Forelimb muscle (tissue), 1 donor: ENCODE results near the gene CAPG. TPM values are rescaled to one million over a fixed set of nuclear protein-coding genes. Genes with fewer than 3 reads are reported as not detected.
"Not testable (repeated sequence)": the region's sequence is repeated elsewhere in the genome, so short reads cannot be mapped to it uniquely, and the experiment has no call there.

ENCODE experiments used
- DNase-seq: peaks from one replicate; pipeline ENCODE4 v3.0.0-alpha.2; 2013; ENCODE audit warnings: low read depth
- polyA plus RNA-seq: library from polyadenylated mRNA; unstranded; fragments of 120-200 nt; gene quantifications from one replicate; pipeline ENCODE4 v1.2.1, GENCODE V29; 2013; ENCODE audit not compliant: insufficient read length

CAPG gene
- polyA plus RNA-seq, 1 donor, result 12.4 TPM

- no peak for DNase-seq
These were observed 10.5 kb upstream of the CAPG start for GRCh38 chr2:85420536-85421259.

- DNase-seq, result no peak
These were observed 9.0 kb upstream of the CAPG start for GRCh38 chr2:85419009-85419675.

GRCh38 chr2:85418132-85419008 lies 8.2 kb upstream of the CAPG start, which contains the start of gene SH2D6:
Gene SH2D6 (plus strand): TSS chr2:85418714. CDS start chr2:85429466, 10,752 bp downstream.
- no peak for DNase-seq

GRCh38 chr2:85415980-85416650 lies 5.9 kb upstream of the CAPG start:
- DNase-seq, result no peak

GRCh38 chr2:85414761-85415553 lies 4.8 kb upstream of the CAPG start:
- no peak for DNase-seq

DNA sequence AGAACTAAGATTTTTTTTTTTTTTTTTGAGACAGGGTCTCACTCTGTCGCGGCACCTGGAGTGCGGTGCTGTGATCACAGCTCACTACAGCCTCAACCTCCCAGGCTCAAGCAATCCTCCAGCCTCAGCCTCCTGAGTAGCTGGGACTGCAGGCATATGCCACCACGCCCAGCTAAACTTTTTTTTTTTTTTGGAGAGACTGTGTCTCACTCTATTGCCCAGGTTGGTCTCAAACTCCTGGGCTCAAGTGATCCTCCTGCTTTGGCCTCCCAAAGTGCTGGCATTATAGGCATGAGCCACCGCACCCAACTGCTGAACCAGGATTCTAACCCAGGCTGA lies 4.2 kb upstream of the CAPG start:
- DNase-seq, result not testable (repeated sequence)

DNA sequence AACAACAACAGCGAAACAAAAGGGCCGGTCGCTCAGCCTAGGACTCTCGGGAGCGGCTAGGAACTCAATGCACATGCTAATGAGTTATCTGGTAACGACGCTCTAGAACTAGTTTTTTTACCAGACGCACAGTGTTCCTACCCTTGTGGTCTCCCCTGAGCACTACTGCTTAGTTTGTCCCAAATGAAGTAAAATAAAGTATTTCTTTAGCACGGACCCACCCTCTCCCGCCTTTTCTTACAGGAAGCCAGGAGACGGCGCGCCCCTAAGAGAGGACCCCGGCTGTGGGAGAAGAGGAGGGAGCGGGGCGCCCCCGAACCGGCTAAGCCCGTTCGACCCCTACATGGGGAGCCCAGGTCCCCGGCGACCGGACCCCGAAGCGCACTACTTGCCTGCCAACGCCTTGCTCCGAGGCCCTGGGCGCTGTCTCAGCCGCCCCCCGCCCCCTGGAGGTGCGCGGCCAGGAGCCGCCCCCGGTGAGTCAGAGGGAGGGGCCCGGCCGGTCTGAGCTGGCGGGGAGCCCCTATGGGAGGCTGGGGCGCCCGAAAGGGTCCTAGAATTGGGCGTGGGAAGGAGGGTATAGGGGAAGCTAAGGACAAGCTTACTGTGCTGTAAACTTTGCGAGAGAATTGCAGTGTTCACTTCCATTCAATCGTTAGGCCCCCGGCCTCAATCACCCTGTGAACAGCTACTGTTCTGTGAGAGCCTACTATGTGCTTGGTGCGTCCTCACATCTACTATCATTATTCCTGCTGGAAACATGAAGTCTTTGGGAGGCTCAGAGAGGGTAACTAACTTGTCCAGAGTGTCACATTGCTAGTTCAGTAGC lies 3.6 kb upstream of the CAPG start:
- no peak for DNase-seq

DNA sequence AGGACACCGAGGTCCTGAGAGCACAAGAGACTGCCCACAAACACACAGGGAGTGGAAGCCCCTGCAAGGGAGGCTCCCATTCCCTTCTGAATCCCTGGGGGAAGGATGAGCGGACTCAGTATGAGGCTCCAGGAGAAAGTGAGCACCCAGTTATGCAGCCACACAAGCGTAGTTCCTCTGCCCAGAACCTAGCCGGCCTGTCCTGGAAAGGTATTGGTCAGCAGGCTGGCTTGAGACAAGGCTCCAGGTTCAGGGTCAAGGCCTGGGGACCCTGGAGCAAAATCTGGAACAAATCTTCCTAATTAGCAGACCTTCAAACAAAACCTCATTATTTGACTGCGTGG lies 1.2 kb upstream of the CAPG start:
- DNase-seq, result no peak

GRCh38 chr2:85410584-85411404 lies 628 bp upstream of the CAPG start:
- no peak for DNase-seq

DNA sequence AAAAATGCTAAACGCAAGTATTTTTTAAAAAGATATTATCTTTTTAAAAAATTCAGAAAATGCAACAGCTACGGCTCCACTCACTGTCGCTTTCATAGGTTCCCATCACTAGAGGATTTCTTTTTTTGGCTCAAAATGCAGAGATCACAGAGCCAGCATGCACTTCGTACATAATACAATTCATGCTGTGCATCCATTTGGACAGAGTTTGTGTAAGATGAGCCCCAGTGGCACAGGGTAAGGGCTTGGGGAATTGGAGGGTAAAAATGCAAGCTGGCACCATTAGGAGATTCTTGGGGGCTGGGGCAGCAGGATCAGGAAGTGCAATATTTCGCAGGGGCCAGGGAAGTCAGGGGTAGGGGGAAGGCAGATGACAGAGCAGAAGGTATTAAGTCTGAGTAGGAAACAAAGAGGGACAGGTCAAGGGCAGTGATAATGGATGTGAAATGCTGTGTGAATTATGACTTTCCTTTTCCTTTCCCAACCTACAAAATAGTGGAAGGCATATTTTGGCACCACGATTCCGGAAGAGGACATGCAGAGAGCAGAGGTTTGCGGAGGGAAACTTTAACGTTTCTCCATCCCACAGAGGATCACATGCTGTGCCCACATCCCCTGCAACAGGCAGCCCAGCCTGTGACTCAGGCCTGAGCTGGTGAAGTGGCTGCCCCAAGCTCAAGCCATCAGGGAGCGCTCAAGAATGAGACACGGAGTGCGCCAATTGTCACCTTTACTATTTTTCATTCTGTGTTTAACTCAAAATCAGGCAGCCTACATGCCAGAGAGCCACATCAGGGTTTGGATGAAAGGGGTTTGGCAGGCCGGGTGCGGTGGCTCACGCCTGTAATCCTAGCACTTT lies 4.7 kb downstream of the CAPG start:
- DNase-seq, result no peak

DNA sequence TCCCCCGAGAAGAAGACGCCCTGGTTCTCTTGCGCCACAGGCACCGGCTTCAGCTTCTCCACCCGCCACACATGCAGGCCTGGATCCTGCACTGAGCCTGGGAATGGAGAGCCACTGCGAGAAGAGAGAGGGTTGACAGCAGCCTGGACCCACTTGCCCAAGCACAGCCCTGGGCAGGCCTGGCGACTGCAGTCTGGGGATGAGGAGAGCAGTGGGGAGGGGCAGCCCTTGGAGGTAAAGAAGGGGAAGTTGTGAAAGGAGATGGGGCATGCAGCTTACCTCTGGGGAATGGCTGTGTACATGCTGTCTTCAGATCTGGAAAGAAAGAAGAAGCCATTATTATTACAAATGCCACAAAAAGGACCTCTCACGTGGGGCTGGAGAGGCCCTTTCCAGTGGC lies 8.3 kb downstream of the CAPG start:
- no peak for DNase-seq

DNA sequence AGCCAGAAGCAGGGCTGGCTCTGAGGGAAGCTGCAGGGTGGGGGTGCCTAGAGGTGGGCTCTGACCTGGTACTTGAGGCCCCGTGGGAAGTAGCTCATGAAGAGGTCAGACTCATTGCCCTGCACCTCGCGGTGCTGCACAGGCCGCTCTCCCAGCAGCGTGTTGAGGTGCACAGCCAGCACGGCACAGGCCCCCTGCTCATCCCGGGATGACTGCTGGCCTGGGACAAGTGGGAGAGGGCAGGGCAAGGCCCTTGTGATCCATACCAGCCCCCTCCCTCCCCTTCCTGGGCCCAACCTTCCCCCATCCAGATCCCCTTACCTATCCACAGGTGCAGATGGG lies 8.7 kb downstream of the CAPG start:
- no peak for DNase-seq

DNA sequence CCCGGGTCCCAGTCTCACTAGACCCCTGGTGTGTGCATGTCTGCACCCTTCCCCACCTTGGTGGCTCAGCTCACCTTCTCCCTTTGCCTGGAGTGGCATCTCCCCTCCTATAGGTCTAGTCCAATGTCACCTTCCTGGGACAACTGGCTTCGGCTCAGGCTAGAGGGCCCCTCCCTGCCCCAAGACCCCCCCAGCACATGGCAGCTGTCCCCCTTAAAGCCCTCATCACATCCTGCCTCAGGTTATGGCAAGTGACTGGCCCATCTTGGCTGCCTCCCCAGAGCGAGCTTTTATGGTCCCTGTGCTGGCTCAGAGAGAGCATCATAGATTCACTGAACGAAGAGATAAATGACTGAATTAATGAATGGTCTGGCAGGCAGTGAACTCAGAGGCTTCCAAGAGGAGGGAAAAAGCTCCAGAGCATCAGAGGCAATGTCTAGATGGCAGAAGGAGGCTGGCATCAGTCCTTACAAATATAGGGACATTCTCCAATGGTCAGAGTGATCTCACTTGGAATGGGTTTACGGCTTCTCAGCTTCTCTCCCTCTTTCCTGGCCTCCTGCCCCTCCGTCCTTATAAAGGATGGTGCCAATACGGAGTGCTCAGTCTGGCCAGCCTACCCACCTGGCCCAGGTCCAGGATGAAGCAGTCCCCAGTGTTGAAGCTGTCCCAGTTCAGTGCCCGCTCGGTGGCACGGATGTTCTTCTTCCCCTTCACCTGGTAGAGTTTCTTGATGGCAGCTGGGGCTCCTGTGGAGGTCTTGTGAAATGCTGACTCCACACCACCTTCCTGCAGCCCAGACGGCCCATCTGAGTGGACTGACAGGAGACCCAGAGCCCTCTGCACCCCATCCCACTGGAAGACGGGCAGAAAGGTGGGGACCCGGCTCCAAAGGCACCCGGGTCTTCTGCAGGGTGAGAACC lies 9.4 kb downstream of the CAPG start:
- no peak for DNase-seq

- no peak for DNase-seq
These were observed 10.1 kb downstream of the CAPG start for GRCh38 chr2:85400023-85400422.

GRCh38 chr2:85399183-85399455 lies 11.0 kb downstream of the CAPG start:
- DNase-seq, result no peak

DNA sequence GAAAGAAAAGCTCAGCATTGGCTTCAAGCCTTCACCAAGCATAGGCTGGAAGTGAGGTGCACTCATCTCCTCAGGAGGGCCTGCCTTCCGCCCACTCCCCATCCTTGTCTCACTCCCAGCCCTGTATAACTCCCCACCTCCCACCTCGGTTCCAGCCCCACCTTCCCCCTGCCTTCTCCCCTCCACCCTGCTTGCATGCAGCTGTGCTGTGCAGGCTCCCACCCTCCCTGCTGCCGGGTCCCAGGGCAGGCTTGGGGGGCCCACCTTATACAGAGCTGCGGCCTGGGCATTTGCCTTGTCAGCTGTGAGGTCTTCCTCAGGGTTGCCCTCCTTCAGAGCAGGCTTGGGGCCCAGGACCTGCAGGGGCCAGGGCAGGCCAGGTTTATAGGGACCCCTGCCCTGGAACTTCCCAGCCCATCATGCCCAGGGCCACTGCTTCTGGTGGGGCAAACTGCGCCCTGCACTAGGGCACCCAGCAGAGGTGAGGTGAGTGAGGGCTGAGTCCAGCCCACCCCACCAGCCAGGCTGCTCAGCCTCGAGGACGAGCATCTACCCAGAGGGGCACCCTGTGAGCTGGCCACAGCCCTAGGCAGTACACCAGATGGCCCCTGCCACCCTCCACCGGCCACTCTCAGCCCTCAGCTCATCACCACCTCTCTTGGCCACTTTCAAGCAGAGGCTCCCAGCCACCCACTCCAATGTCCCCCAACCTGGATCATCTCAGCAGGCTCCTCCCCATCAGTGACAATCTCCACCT lies 11.6 kb downstream of the CAPG start:
- no peak for DNase-seq

DNA sequence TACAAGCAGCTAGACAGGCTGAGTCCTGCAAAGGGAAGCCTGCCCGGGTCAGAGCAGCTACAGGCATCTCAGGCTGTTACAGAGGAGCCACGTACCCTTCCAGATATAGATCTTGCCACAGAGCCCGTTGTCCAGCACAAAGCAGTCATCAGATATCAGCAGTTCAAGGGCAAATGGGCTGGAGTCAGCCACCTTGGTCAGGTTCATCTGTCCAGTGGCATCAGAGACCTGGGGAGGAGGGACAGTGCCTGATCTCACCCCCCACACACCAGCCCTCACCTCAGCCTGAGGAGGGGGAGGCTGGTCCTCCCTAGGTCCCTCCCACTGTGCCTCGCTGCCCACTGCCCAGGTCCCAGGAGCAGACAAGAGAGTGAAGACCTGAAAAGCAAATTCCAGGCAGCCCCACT lies 12.2 kb downstream of the CAPG start:
- no peak for DNase-seq
